SK-N-MC (cell line): ENCODE results near the gene DCTN2.

Experiments
- EZH2 ChIP-seq: fragments of 200-600 bp; sonication (generic); IDR thresholded peaks from one replicate; pipeline ENCODE4 v1.6.1; 2017; ENCODE audit warnings: antibody characterized with exemption
- FOXP2 ChIP-seq: optimal IDR thresholded peaks from 2 replicates; pipeline ENCODE3; 2011; ENCODE audit warnings: mild to moderate bottlenecking, moderate library complexity; ENCODE audit not compliant: insufficient read depth; ENCODE audit errors: extremely low read length, control extremely low read depth
- POLR2AphosphoS5 ChIP-seq: IDR thresholded peaks from 2 replicates; pipeline ENCODE4 v1.6.1; 2012; ENCODE audit warnings: mild to moderate bottlenecking, low read depth, low read length, borderline replicate concordance

- TF ChIP-seq EZH2 (no peak), POLR2AphosphoS5 (no peak), FOXP2 (no peak)
Observed at GRCh38 chr12:57498132-57498502, 48.9 kb downstream of the DCTN2 start.
